GM19035 (cell line): ENCODE measurements around the gene ODF2L.

ENCODE experiments used
- ATAC-seq: cut with Tn5 transposase; IDR thresholded peaks from one replicate; pipeline ENCODE4 v1.9.1; 2021; ENCODE audit not compliant: unreplicated experiment

ODF2L gene, protein sequence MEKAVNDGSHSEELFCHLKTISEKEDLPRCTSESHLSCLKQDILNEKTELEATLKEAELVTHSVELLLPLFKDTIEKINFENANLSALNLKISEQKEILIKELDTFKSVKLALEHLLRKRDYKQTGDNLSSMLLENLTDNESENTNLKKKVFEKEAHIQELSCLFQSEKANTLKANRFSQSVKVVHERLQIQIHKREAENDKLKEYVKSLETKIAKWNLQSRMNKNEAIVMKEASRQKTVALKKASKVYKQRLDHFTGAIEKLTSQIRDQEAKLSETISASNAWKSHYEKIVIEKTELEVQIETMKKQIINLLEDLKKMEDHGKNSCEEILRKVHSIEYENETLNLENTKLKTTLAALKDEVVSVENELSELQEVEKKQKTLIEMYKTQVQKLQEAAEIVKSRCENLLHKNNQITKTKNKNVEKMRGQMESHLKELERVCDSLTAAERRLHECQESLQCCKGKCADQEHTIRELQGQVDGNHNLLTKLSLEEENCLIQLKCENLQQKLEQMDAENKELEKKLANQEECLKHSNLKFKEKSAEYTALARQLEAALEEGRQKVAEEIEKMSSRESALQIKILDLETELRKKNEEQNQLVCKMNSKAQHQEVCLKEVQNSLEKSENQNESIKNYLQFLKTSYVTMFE

GRCh38 chr1:86395751-86396497 lies at the start of gene ODF2L:
ODF2L (minus strand) TSS chr1:86396323; CDS start chr1:86387027, 9,296 bp downstream.
- peak; percentile 100 for ATAC-seq

DNA sequence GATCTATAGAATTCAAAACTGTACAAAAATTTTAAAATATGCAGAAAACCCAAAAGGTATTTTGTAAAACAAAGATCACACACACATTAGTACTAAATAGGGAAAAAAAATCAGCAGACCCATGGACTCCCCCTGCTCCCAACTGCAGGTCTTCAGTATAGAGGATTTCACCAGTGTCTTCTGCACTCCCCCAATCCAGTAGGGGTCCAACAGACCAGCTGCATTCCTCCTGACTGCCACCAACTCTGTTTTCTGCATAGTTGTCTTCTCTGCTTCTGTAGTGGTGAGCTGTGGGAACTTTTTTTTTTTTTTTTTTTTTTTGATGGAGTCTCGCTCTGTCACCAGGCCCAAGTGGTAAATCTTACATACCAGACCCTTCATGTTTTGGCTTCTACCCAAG lies 49.8 kb upstream of the ODF2L start:
- ATAC-seq, result no peak

- ATAC-seq, result no peak
Measured at GRCh38 chr1:86441997-86442396, 45.9 kb upstream of the ODF2L start.

DNA sequence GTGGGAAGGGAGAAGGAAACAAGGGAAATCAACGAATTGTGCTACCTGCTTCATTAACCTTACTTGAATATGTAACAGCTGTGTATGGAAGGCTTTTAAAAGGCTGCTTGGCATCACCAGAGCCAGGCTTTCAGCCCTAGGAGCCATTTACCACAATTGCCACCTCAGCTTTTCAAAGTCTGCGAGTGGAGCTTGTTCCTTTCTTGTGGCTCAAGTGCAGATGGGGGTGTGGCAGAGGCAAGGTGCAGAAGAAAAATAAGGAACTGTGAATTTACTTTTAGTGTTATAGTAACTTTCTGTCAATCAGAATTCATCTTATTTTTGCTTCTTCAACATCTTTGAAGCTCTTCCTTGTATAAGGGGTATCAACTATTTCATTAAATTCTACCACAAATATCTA lies 45.5 kb upstream of the ODF2L start:
- ATAC-seq, result no peak

DNA sequence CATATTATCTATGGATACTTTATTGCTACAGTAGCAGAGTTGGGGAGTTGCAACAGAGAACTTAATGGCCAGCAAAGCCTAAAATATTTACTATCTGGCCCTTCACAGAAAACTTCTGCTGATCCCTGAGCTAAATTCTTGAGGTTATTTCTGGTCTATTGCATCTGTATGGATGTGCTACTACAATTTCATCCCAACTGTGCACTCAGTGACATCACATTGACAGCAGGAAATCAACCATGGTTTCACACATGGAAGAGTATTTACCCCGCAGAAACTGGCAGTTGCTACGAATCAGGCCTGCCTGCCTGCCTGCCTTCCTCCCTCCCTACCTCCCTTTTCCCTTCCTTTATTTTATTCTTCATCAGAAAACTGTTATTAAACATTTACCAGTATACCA lies 39.9 kb upstream of the ODF2L start:
- ATAC-seq, result no peak

DNA sequence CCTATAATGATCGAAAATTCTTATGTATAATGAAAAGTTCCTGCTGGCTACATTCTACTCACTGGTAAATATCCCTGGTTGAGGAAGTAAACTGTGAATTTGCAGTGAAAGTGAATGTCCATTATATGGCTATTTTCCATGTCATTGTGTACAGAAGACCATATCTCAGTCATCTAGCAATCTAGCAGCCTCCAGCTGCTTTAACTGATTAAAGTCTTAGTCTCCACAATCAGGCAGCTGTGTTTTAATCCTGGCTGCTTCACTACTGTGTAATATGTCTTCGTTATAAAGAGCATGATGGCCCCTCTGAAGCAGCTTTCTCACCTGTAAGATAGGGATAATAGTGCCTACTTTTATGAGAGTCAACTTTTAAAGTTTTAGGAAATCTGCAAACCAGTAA lies 39.2 kb upstream of the ODF2L start:
- no peak for ATAC-seq

- no peak for ATAC-seq
Measured at GRCh38 chr1:86434059-86434458, 37.9 kb upstream of the ODF2L start.

DNA sequence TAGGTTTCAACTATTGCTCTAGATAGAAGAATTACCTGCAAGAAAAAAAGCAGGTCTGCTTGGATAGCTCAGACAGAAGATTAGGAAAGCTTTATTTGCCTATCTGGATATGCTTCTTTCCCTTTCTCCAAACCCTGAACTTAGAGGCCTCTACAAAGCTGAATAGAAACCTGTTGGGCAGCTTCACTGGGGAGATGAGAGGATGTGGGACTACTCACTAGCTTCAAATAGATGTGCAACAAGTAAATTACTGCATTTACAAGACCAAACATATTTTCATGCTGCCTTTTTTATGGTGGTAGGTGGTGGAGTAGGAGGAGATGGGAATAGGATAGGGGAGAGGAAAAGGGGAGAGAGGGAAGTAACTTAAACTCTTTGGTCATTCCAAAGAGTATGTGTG lies 34.3 kb upstream of the ODF2L start:
- ATAC-seq, result no peak

DNA sequence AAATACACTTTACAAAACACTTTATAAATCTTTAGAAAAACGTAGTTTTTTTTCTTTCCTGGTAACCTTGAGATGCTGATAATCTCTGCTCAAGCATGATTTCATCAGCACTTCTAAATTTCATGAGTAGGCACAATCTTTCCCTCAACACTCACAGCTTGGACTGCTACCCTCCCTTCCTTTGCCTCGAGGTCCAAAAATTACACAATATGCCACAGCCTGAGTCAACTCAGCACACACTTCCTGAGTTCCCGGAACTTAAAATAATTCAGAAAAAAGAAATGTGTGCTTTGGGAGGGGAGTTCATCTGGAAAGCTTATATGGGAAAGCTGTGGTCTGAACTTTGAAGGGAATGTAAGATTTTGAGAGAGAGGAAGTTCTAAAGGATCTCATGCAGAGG lies 33.7 kb upstream of the ODF2L start:
- no peak for ATAC-seq

GRCh38 chr1:86429122-86429725 lies 33.1 kb upstream of the ODF2L start:
- ATAC-seq, result no peak

DNA sequence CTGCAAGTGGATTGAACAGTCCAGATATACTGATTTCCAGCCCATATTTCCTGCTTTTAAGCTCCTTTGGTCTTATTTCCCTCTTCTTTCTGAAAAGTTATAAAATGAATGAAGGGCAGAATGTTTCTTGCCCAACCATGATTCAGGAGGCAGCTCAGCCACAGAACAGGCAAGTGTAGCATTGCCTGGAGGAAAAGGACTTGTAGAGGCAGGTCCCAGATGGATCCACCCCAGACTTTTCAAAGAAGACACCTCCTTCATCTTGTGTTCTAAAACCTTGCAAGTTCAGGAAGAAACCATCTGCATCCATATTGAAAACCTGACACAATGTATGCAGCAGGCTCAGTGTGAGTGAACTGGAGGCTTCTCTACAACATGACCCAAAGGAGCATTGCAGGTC lies 27.8 kb upstream of the ODF2L start, which contains the start of gene CLCA2:
Gene CLCA2 (plus strand): TSS at position 299 of the 400 bp plus-strand sequence. CDS start 77 bp downstream, at position 376.
- ATAC-seq, result no peak

- ATAC-seq, result no peak
Measured at GRCh38 chr1:86423473-86423872, 27.4 kb upstream of the ODF2L start.

DNA sequence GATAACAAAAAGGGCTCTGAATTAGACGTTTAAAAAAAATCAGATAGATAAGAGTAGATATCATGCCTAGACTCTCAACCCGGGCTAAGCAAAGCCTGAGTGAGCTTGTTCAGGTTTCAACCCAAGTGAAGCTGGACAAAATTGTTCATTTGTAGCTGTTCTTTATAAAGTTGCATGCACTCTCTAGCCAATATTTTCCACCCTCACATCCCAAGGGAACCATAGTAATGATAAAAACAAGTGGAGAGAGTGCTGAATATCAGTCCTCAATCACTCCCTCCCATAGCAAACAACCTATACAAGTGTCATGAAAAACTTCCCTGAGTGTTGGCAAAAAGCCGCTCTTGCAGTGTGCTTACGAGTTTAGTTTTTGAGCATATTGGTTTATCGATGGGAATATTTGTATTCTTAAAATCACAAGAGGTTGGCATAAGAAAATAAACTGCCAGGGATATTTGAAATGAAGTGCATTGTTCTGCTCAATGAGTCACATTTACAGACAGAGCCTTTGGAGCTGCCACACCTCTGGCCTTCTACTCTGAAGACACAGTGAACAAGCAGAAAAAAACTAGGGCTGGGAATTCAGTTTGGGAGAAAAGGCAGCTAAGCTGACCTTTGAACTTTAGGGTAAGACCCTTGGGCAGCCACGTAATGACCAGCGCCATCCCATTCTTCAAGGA lies 25.6 kb upstream of the ODF2L start:
- no peak for ATAC-seq

DNA sequence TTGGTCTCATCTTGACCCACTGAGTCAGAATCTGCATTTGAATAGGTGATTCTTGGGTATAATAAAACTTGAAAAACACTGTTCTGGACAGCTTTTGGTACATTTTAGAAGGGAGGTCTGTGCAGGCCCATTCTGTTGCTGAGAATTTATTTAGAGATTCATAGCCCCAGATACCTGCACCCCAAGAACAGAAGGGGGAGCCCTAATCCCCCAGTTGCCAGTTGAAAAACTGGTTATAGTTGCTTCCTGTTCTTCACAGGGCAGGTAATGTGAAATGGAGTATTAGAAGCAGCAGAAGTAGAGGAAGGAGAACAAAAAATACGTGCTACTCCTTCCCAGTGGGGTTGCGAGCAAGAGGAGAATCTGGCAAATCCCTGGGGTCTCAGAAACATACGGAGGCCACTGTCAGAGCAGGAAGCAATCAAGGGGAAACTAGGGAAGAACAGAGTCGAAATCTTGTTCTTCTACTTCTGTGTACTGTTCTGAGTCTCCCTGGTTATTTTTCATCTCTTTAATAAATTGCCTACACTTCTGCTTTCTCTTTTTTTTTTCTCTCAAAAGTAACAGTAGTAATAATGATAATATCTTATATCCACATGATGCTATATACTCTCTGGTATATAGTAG lies 23.3 kb upstream of the ODF2L start:
- ATAC-seq, result peak; percentile 92

DNA sequence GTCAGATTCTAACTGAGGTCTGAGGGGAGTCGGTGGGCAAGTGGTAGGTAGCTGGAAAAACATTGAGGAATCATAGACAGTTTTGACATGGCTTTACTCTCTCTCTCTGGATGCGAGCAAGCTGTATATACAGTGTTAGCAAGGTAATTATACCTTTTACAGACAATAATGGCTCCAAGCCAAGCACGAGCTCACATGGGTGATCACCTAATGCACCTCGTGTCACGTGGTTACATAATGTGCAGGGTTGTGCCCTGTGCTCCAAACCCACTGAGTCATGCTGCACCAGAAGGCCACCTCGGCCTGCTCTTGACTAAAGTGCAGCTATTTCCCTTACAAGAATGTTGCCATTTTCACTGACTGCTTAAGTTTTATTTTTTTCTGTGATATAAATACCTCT lies 20.2 kb upstream of the ODF2L start:
- ATAC-seq, result no peak

GRCh38 chr1:86410879-86411278 lies 14.8 kb upstream of the ODF2L start:
- ATAC-seq, result no peak

GRCh38 chr1:86409416-86410021 lies 13.4 kb upstream of the ODF2L start:
- ATAC-seq, result no peak

- peak; percentile 26 for ATAC-seq
Measured at GRCh38 chr1:86396498-86396890, 371 bp upstream of the ODF2L start.

GRCh38 chr1:86394416-86394815 lies 1.7 kb downstream of the ODF2L start:
- no peak for ATAC-seq

DNA sequence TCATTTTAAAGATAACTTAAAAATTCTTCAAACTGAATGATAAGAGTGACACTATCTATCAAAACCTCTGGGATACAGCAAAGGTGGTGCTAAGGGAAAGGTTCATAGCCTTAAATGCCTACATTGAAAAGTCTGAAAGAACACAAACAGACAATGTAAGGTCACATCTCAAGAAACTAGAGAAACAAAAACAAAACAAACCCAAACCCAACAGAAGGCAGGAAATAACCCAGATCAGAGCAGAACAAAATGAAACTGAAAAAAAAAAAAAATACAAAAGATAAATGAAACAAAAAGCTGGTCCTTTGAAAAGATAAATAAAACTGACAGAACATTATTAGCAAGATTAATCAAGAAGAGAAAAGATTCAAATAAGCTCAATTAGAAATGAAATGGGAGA lies 6.8 kb downstream of the ODF2L start:
- peak; percentile 89 for ATAC-seq
